Karpas-422 (cell line): ENCODE measurements around the gene LCP1. TPM values are rescaled to one million over a fixed set of nuclear protein-coding genes. Genes with fewer than 3 reads are reported as not detected.

Source experiments
- DNase-seq: peaks from one replicate; pipeline ENCODE4 v3.0.0-alpha.2; 2015
- H2AFZ ChIP-seq: fragments of 200-600 bp; sonication (generic); 2 replicates; pipeline ENCODE4 v1.6.1; 2014; ENCODE audit warnings: antibody characterized with exemption, low read length, mixed read lengths
- H3K27ac ChIP-seq: fragments of 200-600 bp; sonication (generic); 2 replicates; pipeline ENCODE4 v1.5.1; 2014; ENCODE audit warnings: mild to moderate bottlenecking, low read length, moderate library complexity
- H3K27me3 ChIP-seq: fragments of 200-600 bp; sonication (generic); 2 replicates; pipeline ENCODE4 v1.6.1; 2014; ENCODE audit warnings: low read length, mixed read lengths
- H3K36me3 ChIP-seq: fragments of 200-600 bp; sonication (generic); 2 replicates; pipeline ENCODE4 v1.6.1; 2014; ENCODE audit warnings: low read length, mixed read lengths; ENCODE audit not compliant: insufficient read depth
- H3K4me1 ChIP-seq: fragments of 200-600 bp; sonication (generic); 2 replicates; pipeline ENCODE4 v1.6.1; 2014; ENCODE audit warnings: mild to moderate bottlenecking, low read length, mixed read lengths
- H3K4me2 ChIP-seq: fragments of 200-600 bp; sonication (generic); 2 replicates; pipeline ENCODE4 v1.6.1; 2014; ENCODE audit warnings: low read length, low read depth, mild to moderate bottlenecking; ENCODE audit not compliant: poor library complexity, severe bottlenecking
- H3K4me3 ChIP-seq: fragments of 200-600 bp; sonication (generic); 2 replicates; pipeline ENCODE4 v1.5.1; 2014; ENCODE audit warnings: mild to moderate bottlenecking, antibody characterized with exemption, low read length, mixed read lengths
- H3K79me2 ChIP-seq: fragments of 200-600 bp; sonication (generic); 2 replicates; pipeline ENCODE4 v1.6.1; 2014; ENCODE audit warnings: mild to moderate bottlenecking, low read length, mixed read lengths
- H3K9ac ChIP-seq: fragments of 200-600 bp; sonication (generic); 2 replicates; pipeline ENCODE4 v1.6.0; 2014; ENCODE audit warnings: low read length
- H3K9me2 ChIP-seq: fragments of 200-600 bp; sonication (generic), shearing (Covaris generic); replicated peaks from 2 replicates; pipeline ENCODE4 v1.6.0; 2014; ENCODE audit warnings: mild to moderate bottlenecking, low read length, moderate library complexity; ENCODE audit not compliant: insufficient read depth
- H3K9me3 ChIP-seq: fragments of 300-700, 200-600 bp; sonication (generic); 2 replicates; pipeline ENCODE4 v1.6.1; 2014; ENCODE audit warnings: low read length, mixed read lengths
- H4K20me1 ChIP-seq: fragments of 200-600 bp; sonication (generic); 2 replicates; pipeline ENCODE4 v1.6.1; 2014; ENCODE audit warnings: mild to moderate bottlenecking, antibody characterized with exemption, low read length, low read depth; ENCODE audit not compliant: insufficient read depth
- total RNA-seq: library from RNA; depleted of rRNA; stranded (reverse); fragments of >200 nt; shearing (Covaris generic); gene quantifications from 2 replicates; pipeline ENCODE4 v1.2.3, GENCODE V29; 2014; ENCODE audit warnings: low replicate concordance

The LCP1 gene
- total RNA-seq, 1 experiment from 2014 or later = 415 TPM

DNA sequence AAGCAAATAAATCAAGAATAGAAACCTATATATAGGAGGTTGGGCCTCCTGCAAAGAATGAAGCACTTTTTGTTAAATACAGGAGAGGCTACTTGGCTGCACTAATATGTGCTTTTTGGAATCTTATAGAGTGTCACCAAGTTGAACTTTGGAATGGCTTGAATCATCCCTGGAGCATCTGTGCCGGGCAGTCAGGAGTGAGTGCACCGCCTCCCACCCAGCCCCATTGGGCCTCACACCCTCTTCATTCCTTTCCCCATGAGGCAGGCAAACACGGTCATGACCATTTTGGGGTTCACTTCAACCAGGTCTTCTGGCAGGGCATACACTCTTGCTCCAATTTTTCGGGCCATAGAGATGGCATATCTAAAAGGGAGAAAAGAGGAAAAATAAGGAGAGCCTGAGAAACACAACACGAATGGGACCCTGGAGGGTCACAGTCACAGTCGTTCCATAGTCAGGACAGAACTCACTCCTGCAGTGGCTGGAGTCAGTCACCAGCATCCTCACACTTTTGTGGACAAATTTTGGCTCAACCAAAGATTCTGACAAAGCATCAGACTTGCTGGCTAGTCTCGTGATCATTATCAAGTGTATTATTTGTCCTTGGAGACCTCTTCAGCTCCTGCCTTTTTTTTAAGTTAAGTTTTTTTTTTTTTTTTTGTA is 54.5 kb downstream of the LCP1 start:
- no peak overlapping the region for H3K4me3 ChIP-seq
- no peaks in the 10 kb centered on the region for H3K9me2 ChIP-seq
- H3K9me3 ChIP-seq = no peaks in the 10 kb centered on the region
- peaks cover 56% of the 10 kb centered on the region for H3K36me3 ChIP-seq
- H3K27ac ChIP-seq = no peak overlapping the region
- DNase-seq = no peak
- no peaks in the 10 kb centered on the region for H3K79me2 ChIP-seq
- H3K4me1 ChIP-seq = no peaks in the 10 kb centered on the region
- H2AFZ ChIP-seq = no peak overlapping the region
- no peaks in the 10 kb centered on the region for H3K27me3 ChIP-seq
- H4K20me1 ChIP-seq = peaks cover 36% of the 10 kb centered on the region
- H3K4me2 ChIP-seq = no peak overlapping the region
- H3K9ac ChIP-seq = no peak overlapping the region

- Histone ChIP-seq H3K79me2 (no peaks in the 10 kb centered on the region), H3K27me3 (no peaks in the 10 kb centered on the region), H3K27ac (no peak overlapping the region), H2AFZ (no peak overlapping the region), H3K4me2 (no peak overlapping the region), H3K4me1 (no peaks in the 10 kb centered on the region), H3K9me2 (no peaks in the 10 kb centered on the region), H3K9ac (no peak overlapping the region), H3K9me3 (no peaks in the 10 kb centered on the region), H3K4me3 (no peak overlapping the region), H4K20me1 (peaks cover 28% of the 10 kb centered on the region), H3K36me3 (peaks cover 49% of the 10 kb centered on the region)
- peak; percentile 90 for DNase-seq
Observed at GRCh38 chr13:46126552-46127357, 55.2 kb downstream of the LCP1 start.

DNA sequence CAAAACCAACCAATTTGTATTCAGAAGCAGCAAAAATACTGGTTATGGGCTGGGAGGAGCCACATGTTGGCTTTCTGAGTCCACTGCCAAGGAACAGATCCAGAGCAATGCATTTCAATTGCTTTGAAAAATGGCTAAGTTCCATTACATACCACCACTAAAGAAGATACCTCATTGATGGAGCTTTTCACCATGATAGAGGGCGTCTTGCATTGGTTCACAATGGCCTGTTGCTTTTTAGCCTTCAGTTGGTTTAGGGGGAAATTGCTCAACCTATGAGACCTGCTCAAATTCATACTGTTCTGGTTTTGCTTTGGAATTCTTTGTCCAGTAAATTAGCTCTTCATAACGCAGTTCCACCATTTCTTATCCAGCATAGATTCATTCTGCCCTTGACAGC is 55.9 kb downstream of the LCP1 start:
- Histone ChIP-seq H3K79me2 (no peaks in the 10 kb centered on the region), H3K9me2 (no peaks in the 10 kb centered on the region), H3K9ac (no peak overlapping the region), H2AFZ (no peak overlapping the region), H3K4me1 (no peaks in the 10 kb centered on the region), H3K4me2 (no peak overlapping the region), H3K4me3 (no peak overlapping the region), H3K9me3 (no peaks in the 10 kb centered on the region), H3K27me3 (no peaks in the 10 kb centered on the region), H3K36me3 (peaks cover 42% of the 10 kb centered on the region), H4K20me1 (peaks cover 28% of the 10 kb centered on the region), H3K27ac (no peak overlapping the region)
- no peak for DNase-seq

DNA sequence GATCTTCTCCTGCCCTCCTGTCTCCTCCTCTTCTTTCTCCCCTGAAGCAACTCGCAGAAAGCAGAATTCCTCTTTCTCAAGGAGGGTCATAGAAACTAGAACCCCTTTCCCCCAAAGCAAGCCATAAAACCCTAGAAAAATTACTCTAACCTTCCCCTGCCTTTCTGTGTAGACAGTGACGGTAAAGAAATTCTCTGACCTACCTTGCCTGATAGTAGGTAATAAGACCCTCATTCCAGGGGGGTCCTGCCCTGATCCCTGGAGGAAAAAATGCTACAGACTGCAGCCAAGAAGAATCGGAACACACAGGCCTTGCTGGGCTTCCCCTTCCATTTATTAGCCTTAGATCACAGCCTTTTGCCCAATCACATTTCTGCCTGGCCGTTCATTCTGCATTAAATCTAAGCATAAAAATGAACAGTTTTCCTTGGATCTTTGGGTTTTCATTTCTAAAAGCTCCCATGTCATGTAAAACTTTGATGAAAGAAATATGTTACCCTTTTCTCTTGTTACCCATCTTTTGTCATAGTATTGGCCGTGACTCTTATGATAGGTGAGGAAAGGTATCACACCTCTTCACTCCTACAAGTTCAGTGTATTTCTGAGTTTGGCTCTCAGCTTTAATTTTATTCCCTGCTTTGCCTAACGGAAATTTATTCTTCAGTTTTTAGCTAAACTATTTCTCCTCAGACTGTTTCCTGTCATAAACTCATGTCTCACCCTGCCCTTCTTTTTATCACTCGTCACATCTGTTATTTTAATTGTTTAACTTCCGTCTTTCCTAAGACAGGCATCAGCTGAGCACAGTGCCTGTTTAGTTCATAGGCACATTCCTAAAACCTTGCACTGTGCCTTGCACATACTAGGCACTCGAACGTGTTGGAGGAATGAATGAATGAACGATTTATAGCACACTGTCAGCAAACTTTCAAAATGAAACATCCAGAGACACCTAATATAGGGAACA is 56.7 kb downstream of the LCP1 start:
- Histone ChIP-seq H3K4me1 (no peaks in the 10 kb centered on the region), H2AFZ (no peak overlapping the region), H3K4me2 (no peak overlapping the region), H3K9me3 (no peaks in the 10 kb centered on the region), H3K27me3 (no peaks in the 10 kb centered on the region), H3K9me2 (no peaks in the 10 kb centered on the region), H3K79me2 (no peaks in the 10 kb centered on the region), H3K36me3 (peaks cover 34% of the 10 kb centered on the region), H3K9ac (no peak overlapping the region), H4K20me1 (peaks cover 21% of the 10 kb centered on the region), H3K27ac (no peak overlapping the region), H3K4me3 (no peak overlapping the region)
- peak; percentile 50 for DNase-seq

DNA sequence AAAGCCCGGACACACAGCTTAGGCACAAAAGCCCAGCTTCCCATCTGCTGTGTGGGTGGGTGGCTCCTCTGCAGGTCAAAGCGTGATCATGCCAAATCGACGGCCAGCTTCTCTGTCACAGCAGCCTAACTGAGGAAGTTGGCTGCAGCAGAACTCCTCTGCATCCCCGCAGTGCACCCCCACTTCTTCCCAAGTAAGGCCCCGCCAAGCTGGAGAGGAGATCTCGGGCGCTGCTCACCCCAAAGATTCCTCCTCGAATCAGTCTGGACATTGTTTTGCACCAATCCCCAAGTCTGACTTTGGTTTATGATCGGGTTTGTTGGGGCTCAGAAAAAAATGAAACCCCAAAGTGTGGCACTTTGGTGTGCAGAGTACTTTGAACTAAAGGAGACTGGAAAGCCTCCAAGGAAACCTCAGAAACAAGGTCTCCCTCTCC is 57.4 kb downstream of the LCP1 start:
- Histone ChIP-seq H3K4me1 (no peaks in the 10 kb centered on the region), H3K9me2 (no peaks in the 10 kb centered on the region), H4K20me1 (peaks cover 19% of the 10 kb centered on the region), H3K27ac (no peak overlapping the region), H3K79me2 (no peaks in the 10 kb centered on the region), H3K27me3 (no peaks in the 10 kb centered on the region), H3K9ac (no peak overlapping the region), H3K4me2 (no peak overlapping the region), H3K4me3 (no peak overlapping the region), H2AFZ (no peak overlapping the region), H3K9me3 (no peaks in the 10 kb centered on the region), H3K36me3 (peaks cover 27% of the 10 kb centered on the region)
- DNase-seq = peak; percentile 63

- Histone ChIP-seq H2AFZ (no peak overlapping the region), H3K4me1 (no peaks in the 10 kb centered on the region), H3K4me2 (no peak overlapping the region), H4K20me1 (peaks cover 16% of the 10 kb centered on the region), H3K27ac (no peak overlapping the region), H3K9me2 (no peaks in the 10 kb centered on the region), H3K79me2 (no peaks in the 10 kb centered on the region), H3K4me3 (no peak overlapping the region), H3K9me3 (no peaks in the 10 kb centered on the region), H3K9ac (no peak overlapping the region), H3K36me3 (peaks cover 13% of the 10 kb centered on the region), H3K27me3 (no peaks in the 10 kb centered on the region)
- no peak for DNase-seq
Observed at GRCh38 chr13:46122304-46122703, 59.7 kb downstream of the LCP1 start.

DNA sequence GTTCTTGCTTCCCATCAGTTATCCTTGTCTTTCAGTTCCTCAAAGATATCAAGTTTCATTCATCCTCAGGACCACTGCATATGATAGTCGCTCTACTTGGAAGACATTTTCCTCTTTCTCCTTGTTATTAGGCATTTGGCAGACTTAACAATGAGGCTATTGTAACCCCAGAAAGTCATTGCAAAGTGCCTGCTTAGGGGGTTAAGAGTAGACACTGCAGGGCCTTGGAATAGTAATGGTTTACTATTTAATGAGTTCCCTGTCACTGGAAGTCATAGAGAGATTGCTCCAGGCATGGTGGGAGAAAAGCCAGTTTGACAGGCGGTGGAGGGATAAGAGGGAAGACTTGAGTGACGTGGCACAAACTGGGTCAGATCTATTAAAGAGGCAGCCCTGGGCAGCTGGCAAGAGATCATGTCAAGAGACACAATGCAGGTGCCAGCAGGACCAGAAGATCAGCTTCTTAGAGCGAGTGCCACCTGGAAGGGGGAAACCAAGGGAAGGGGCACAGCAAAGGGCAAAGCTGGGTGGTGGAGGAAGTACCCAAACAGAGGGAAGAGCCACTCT is 60.3 kb downstream of the LCP1 start:
- Histone ChIP-seq H3K9me3 (no peaks in the 10 kb centered on the region), H3K27me3 (no peaks in the 10 kb centered on the region), H3K79me2 (no peaks in the 10 kb centered on the region), H3K4me2 (no peak overlapping the region), H4K20me1 (peaks cover 11% of the 10 kb centered on the region), H2AFZ (no peak overlapping the region), H3K9me2 (no peaks in the 10 kb centered on the region), H3K4me3 (no peak overlapping the region), H3K9ac (no peak overlapping the region), H3K36me3 (peaks cover 8% of the 10 kb centered on the region), H3K4me1 (no peaks in the 10 kb centered on the region), H3K27ac (no peak overlapping the region)
- DNase-seq = no peak
